Prostate gland (tissue), 2 donors: ENCODE measurements around the gene RAB24.

Source experiments
- CTCF ChIP-seq, 4 experiments: fragments of 200-600 bp in 2 of 4; fragments of 450-650 bp in 2 of 4; sonication (generic) in 2 of 4; IDR thresholded peaks; 1 replicate in 3 of 4; 2 replicates in 1 of 4; pipeline ENCODE4 v1.5.1; 2016 to 2019; ENCODE audit warnings: antibody characterized with exemption in 4 of 4, mild to moderate bottlenecking in 2 of 4, moderate library complexity in 2 of 4
- POLR2A ChIP-seq: fragments of 450-650 bp; IDR thresholded peaks from one replicate; pipeline ENCODE4 v1.6.1; 2016; ENCODE audit warnings: antibody characterized with exemption, mild to moderate bottlenecking
- POLR2AphosphoS5 ChIP-seq: sonication (generic); formaldehyde crosslinking; IDR thresholded peaks from one replicate; pipeline ENCODE4 v1.6.1; 2017; ENCODE audit warnings: antibody characterized with exemption

DNA sequence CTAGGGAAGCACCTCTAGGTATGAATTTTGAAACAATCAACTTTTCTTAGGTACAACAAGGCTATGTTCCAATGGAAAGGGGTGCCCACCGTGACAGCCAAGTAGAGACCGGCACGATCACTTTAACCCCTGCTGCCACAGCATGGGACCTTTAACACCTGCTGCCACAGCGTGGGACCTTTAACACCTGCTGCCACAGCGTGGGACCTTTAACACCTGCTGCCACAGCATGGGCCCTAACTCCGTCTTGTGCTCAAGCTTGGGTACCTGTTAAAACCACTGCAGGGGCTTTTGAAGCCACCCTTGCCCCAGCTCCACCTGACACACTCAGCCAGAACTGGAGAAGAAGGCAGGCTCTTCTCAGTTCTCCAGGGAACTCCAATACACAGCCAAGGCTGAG, 26.4 kb upstream of the RAB24 start:
- TF ChIP-seq CTCF (IDR thresholded peaks at IDR 0.05) (no peak), POLR2A (no peak), POLR2AphosphoS5 (no peak)
